8988T (cell line): ENCODE data around the gene CNRIP1.

Experiments used
- DNase-seq: peaks from one replicate; pipeline ENCODE4 v3.0.0; 2011

Gene CNRIP1

DNA sequence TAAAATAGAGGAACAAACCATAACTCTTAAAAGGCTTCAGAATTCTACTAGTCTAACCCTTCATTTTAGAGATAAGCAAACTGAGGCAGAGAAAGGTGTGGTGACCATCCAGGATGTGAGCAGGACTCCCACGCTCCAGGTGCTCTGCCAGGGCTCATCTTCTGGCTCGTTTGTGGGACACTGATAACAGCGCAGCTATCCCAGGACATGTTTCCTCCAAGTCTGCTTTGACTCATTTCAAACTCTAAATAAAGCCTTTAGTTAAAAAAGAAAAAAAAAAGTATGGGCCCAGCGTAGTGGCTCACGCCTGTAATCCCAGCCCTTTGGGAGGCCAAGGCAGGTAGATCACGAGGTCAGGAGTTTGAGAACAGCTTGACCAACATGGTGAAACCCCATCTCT, 28.4 kb downstream of the CNRIP1 start:
- DNase-seq = no peak

GRCh38 chr2:68290901-68291300, 28.8 kb downstream of the CNRIP1 start:
- no peak for DNase-seq

- no peak for DNase-seq
Measured at GRCh38 chr2:68287580-68288441, 31.9 kb downstream of the CNRIP1 start.

- no peak for DNase-seq
Measured at GRCh38 chr2:68284896-68285295, 34.9 kb downstream of the CNRIP1 start.

DNA sequence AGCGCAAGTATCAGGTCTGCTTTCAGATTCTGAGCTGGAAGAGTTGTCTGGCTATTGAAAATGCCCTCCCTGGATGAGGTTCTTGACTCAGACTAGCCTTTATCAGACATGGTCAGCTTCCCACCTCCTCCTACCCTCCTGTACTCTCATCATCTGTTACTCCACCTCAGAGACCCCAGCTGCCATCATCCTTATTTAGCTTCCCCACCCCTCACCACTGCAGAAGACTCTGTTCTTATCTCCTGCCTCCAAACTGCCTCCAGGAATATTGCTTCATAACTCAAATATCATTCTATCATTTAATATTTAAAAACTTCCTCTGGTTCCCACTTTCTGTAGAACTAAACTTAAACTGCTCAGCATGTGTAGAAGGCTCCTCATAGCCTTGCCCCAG, 36.3 kb downstream of the CNRIP1 start:
- no peak for DNase-seq

- DNase-seq = peak; percentile 20
Measured at GRCh38 chr2:68282811-68283418, 36.8 kb downstream of the CNRIP1 start.

DNA sequence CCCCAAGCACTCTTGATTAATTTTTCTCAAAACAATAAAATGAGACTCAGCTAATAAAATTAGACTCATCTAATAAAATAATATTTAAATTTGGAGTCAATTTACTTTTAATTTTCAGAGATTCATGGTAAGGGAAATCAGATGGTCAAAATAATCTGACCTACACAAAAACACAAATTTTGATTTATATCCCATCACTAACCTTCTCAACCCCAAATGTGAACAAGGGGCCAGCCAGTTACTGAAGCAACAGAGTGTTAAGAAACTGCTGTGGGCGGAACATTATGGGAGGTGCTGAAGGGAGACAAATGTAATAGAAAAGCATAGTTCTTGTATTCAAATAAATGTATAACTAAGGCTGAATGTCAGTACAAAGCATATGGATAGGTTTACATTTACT, 39.0 kb downstream of the CNRIP1 start:
- no peak for DNase-seq

DNA sequence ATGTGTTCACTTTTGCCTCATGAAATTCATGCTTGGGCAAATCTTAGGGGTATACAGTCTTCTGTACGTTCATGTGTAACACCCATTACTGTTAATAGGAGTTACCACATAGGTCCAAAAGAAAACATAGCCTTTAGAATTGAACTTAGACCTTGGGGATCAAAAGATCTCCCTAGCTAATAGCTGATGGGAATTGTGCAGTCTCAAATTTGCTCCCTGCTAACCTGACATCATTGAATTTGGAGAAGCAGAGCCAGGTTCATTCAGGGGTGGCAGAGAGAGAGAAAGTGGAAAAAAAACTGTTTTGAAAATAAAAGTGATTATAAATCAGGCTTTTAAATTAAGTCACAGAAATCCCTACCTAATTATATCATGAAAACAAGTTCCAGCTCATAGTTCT, 39.4 kb downstream of the CNRIP1 start:
- no peak for DNase-seq

- no peak for DNase-seq
Measured at GRCh38 chr2:68279691-68280090, 40.1 kb downstream of the CNRIP1 start.

DNA sequence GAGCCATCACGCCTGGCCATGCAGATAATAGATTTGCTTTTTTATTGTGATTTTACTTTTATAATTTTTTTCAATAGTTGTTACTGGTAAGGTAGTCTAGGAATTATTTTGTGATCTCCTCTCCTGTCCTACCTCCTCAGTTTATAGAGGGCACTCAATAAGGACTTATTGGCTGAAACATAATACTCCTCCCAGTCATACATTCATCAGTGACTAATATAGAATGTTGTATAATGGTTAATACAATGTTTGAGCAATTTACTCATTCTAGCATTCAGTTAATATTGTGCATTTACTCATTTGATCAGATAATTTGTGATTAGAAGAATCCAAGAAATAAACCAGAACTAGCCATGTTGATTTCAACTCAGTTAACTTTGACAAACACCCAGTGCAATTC, 41.6 kb downstream of the CNRIP1 start:
- DNase-seq = no peak

- no peak for DNase-seq
Measured at GRCh38 chr2:68274022-68274421, 45.7 kb downstream of the CNRIP1 start.

DNA sequence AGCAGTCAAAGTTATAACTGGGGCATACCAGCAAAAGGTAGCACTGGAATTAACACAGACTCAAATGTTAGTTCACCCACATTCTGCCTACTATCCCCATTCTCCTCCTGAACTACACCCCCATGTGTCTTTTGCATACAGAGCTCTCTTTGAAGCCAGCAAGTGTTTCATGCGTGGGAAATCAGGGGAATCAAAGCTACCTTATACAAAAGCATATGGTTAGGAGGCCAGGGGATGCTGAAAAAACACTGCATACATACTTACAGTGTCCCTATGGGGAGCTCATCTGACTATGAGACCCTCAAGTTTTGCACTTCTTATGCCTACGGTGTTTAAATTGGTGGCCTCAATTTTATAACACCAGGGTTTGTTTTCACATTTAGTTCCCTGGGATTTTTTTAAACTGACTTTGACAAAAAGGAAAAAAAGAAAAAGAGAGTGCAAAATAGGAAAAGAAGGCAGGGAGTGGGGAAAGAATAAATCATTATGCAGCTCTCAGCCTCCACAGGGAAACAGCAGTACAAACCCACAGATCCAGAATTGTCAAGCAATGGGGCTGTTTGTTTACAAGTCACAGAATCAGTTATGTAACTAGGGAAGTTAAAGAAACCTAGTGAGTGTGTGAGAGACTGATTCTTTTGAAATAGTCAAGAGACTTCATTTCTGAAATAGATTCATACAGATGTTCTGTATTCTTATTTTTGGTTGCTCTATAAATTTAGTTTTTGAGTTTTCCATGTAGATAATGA, 47.3 kb downstream of the CNRIP1 start:
- no peak for DNase-seq

GRCh38 chr2:68266655-68267054, 53.1 kb downstream of the CNRIP1 start:
- DNase-seq = no peak

DNA sequence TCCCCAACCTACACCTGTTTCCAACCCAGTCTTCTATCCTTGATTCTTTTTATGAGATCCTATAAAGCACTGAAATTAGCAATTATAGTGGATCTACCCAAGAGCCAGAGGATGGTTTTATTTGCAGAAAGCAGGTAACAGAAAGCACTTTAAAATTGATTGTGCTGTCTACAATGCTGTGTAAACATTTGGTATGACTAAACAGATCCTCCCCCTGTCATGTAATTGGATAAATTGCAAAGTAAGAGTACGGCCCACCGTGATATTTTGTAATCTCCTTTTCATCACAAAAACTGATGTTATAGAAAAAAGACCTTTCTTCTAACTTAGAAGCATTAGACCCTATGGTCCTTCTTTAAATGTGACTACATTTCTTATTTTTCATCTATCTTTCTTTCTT, 56.1 kb downstream of the CNRIP1 start:
- DNase-seq = no peak

GRCh38 chr2:68258851-68259250, 60.9 kb downstream of the CNRIP1 start:
- no peak for DNase-seq

DNA sequence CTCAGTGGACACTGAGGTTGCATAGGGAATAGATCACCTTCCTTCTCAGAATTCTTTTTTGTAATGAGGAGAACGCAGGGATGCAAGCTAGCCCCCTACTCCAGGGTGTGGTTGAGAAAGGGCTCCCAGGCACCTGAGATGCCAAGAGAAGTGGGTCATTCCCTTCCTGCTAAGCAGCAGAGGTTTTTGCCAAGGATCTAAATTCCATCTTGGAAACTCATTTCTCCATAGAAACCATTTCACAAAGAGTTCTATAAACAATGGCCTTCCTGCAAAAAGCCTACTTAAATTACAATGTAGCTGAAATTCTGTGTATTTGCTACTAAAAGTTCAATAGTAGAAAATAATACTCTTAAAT, 63.7 kb downstream of the CNRIP1 start:
- no peak for DNase-seq

- DNase-seq = no peak
Measured at GRCh38 chr2:68253219-68254068, 66.3 kb downstream of the CNRIP1 start.

- peak; percentile 72 for DNase-seq
Measured at GRCh38 chr2:68252400-68253218, 67.1 kb downstream of the CNRIP1 start, which contains the start of gene PPP3R1. PPP3R1 (minus strand) TSS chr2:68252532; CDS start chr2:68252127, 405 bp downstream.

GRCh38 chr2:68251855-68252399, 67.8 kb downstream of the CNRIP1 start:
- no peak for DNase-seq

DNA sequence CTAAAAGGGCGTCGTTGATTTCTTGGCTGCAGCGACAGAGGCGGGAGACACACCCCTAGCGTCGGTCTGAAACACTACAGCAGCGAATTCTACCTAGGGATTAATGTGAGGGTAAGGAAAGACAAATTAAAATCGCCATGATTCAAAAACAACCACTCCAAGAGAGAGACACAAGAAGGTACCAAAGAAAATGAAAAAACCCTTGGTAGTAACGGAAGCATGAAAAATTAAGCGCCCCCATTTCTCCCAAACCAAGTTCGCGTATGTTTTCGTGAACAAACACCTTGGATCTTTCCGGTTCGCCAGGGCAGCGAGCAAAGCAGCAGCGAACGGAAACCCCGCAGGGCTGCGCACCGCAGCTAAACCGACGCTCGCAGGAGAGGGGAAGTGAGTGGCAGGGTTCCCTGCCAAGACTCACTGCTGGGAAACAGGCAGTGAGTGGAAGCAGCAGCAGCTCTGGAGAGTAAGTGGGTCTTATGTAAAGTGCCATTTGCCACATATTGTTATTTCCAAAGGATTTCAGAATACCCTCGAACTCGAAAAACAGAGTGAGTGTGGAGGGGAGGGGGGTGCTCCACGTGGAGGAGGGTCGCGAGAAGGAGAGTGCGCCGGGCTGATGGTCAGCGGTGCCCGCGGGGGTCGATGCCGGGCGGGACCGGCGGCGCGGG, 68.4 kb downstream of the CNRIP1 start:
- peak; percentile 27 for DNase-seq

DNA sequence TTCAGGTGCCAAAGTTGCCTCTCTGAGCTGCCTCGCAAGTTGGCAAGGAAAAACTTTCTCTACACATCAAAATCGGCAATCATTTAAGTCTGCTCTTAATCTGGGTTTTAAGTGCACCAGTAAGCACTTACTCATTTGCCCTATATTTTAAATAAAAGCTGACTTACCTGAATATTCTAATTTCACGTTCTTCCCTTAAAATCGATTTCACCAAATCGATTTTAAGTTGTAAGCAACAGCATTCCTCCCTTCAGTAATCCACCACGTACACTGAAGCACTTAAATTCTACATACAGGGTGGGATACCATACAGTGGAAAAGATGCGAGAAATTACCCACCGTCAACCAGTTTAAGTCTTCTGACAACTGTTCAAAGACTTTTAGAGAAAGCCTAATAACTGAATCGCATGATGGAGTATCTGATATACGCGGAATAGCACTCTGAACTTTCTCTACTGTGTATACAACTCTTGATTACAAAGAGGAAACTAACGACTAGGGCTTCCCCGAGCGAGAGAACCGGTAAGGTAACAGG, 69.0 kb downstream of the CNRIP1 start:
- no peak for DNase-seq
